H9 (cell line): Measurements from ENCODE around the gene UBE3B. TPM values are rescaled to one million over a fixed set of nuclear protein-coding genes. Genes with fewer than 3 reads are reported as not detected.

Experiments used
- DNase-seq: peaks from one replicate; pipeline ENCODE4 v3.0.0-alpha.2; 2017
- H2AFZ ChIP-seq: one replicate; pipeline ENCODE4 v1.6.1; 2013; ENCODE audit warnings: mild to moderate bottlenecking, low read length, control low read depth, moderate library complexity
- H2AK5ac ChIP-seq: 2 replicates; pipeline ENCODE4 v1.6.1; 2013; ENCODE audit warnings: low read length, control low read depth, mixed read lengths; ENCODE audit not compliant: insufficient read length
- H2BK120ac ChIP-seq: one replicate; pipeline ENCODE4 v1.6.1; 2013; ENCODE audit warnings: low read depth, mild to moderate bottlenecking, low read length, control low read depth, inconsistent platforms; ENCODE audit not compliant: poor library complexity, severe bottlenecking
- H2BK12ac ChIP-seq: 2 replicates; pipeline ENCODE4 v1.6.1; 2013; ENCODE audit warnings: low read length, control low read depth, mixed read lengths, low read depth; ENCODE audit not compliant: insufficient read length
- H2BK15ac ChIP-seq: 2 replicates; pipeline ENCODE4 v1.6.1; 2013; ENCODE audit warnings: low read depth, low read length, control low read depth
- H2BK20ac ChIP-seq: one replicate; pipeline ENCODE4 v1.6.1; 2013; ENCODE audit warnings: low read depth, mild to moderate bottlenecking, low read length, control low read depth, inconsistent platforms; ENCODE audit not compliant: poor library complexity, severe bottlenecking
- H2BK5ac ChIP-seq: 2 replicates; pipeline ENCODE4 v1.6.1; 2013; ENCODE audit warnings: low read length, control low read depth, mixed read lengths; ENCODE audit not compliant: insufficient read length
- H3K14ac ChIP-seq: 2 replicates; pipeline ENCODE4 v1.6.1; 2013; ENCODE audit warnings: low read length, control low read depth; ENCODE audit not compliant: insufficient read depth
- H3K18ac ChIP-seq: 2 replicates; pipeline ENCODE4 v1.6.1; 2013; ENCODE audit warnings: low read depth, mild to moderate bottlenecking, mixed read lengths, low read length, control low read depth; ENCODE audit not compliant: insufficient read length
- H3K23ac ChIP-seq: 2 replicates; pipeline ENCODE4 v1.6.1; 2013; ENCODE audit warnings: low read length, control low read depth, mixed read lengths, low read depth; ENCODE audit not compliant: insufficient read length
- H3K23me2 ChIP-seq: 2 replicates; pipeline ENCODE4 v1.6.1; 2013; ENCODE audit warnings: low read depth, mild to moderate bottlenecking, mixed read lengths, low read length, control low read depth; ENCODE audit not compliant: insufficient read length, poor library complexity, severe bottlenecking
- H3K27ac ChIP-seq: 2 replicates; pipeline ENCODE4 v1.5.1; 2013; ENCODE audit warnings: low read length, control low read depth, mixed read lengths, low read depth; ENCODE audit not compliant: insufficient read length
- H3K27me3 ChIP-seq: 2 replicates; pipeline ENCODE4 v1.6.1; 2013; ENCODE audit warnings: low read length, control low read depth, inconsistent platforms; ENCODE audit not compliant: insufficient read depth
- H3K4ac ChIP-seq: 2 replicates; pipeline ENCODE4 v1.6.1; 2013; ENCODE audit warnings: low read depth, mild to moderate bottlenecking, control low read depth, inconsistent platforms, low read length, moderate library complexity
- H3K4me1 ChIP-seq: 2 replicates; pipeline ENCODE4 v1.6.1; 2013; ENCODE audit warnings: low read length, control low read depth, inconsistent platforms; ENCODE audit not compliant: insufficient read depth
- H3K4me2 ChIP-seq: 2 replicates; pipeline ENCODE4 v1.6.1; 2013; ENCODE audit warnings: low read length, control low read depth, mixed read lengths; ENCODE audit not compliant: insufficient read length, insufficient read depth
- H3K56ac ChIP-seq: 2 replicates; pipeline ENCODE4 v1.6.1; 2013; ENCODE audit warnings: low read depth, mild to moderate bottlenecking, mixed read lengths, low read length, control low read depth; ENCODE audit not compliant: insufficient read length
- H3K79me1 ChIP-seq: 2 replicates; pipeline ENCODE4 v1.6.1; 2013; ENCODE audit warnings: low read depth, mild to moderate bottlenecking, moderate library complexity, low read length, control low read depth, inconsistent platforms; ENCODE audit not compliant: insufficient read depth, poor library complexity, severe bottlenecking
- H3K79me2 ChIP-seq: 2 replicates; pipeline ENCODE4 v1.6.1; 2013; ENCODE audit warnings: low read length, control low read depth, inconsistent platforms; ENCODE audit not compliant: insufficient read depth
- H3K9ac ChIP-seq: 2 replicates; pipeline ENCODE4 v1.6.1; 2013; ENCODE audit warnings: low read length, control low read depth, mixed read lengths; ENCODE audit not compliant: insufficient read length; ENCODE audit errors: extremely low read depth
- H3K9me3 ChIP-seq: one replicate; pipeline ENCODE4 v1.6.1; 2013; ENCODE audit warnings: low read depth, low read length, inconsistent platforms; ENCODE audit not compliant: control insufficient read depth
- H3T11ph ChIP-seq: one replicate; pipeline ENCODE4 v1.6.1; 2013; ENCODE audit warnings: mild to moderate bottlenecking, low read length, control low read depth, inconsistent platforms
- H4K20me1 ChIP-seq: one replicate; pipeline ENCODE4 v1.6.1; 2013; ENCODE audit not compliant: control insufficient read depth, insufficient read length, insufficient read depth
- H4K5ac ChIP-seq: 2 replicates; pipeline ENCODE4 v1.6.1; 2013; ENCODE audit warnings: low read depth, mild to moderate bottlenecking, mixed read lengths, low read length, control low read depth; ENCODE audit not compliant: insufficient read length
- H4K8ac ChIP-seq: replicated peaks from 2 replicates; pipeline ENCODE4 v1.6.1; 2013; ENCODE audit warnings: low read length, control low read depth, mixed read lengths, low read depth; ENCODE audit not compliant: insufficient read length
- H4K91ac ChIP-seq: 2 replicates; pipeline ENCODE4 v1.6.1; 2013; ENCODE audit warnings: low read depth, mild to moderate bottlenecking, moderate library complexity, mixed read lengths, low read length, control low read depth; ENCODE audit not compliant: insufficient read length
- H3K27ac Mint-ChIP-seq, 3 experiments: 2 replicates in 2 of 3; 3 replicates in 1 of 3; pipeline ENCODE4 v1.8.0; 2020 to 2021; ENCODE audit warnings: mixed read lengths in 3 of 3, mild to moderate bottlenecking in 1 of 3, moderate library complexity in 1 of 3
- H3K27me3 Mint-ChIP-seq: 2 replicates; pipeline ENCODE4 v1.8.0; 2021; ENCODE audit warnings: low read depth, mild to moderate bottlenecking, moderate library complexity, mixed read lengths
- H3K36me3 Mint-ChIP-seq, 3 experiments: 2 replicates in 2 of 3; 3 replicates in 1 of 3; pipeline ENCODE4 v1.8.0; 2020 to 2021; ENCODE audit warnings: low read depth in 3 of 3, mixed read lengths in 3 of 3; ENCODE audit not compliant: insufficient read depth in 1 of 3
- H3K4me1 Mint-ChIP-seq, 2 experiments: 2 replicates each; pipeline ENCODE4 v1.8.0; 2020; ENCODE audit warnings: mixed read lengths in 2 of 2
- H3K4me3 Mint-ChIP-seq, 2 experiments: 2 replicates in 1 of 2; 3 replicates in 1 of 2; pipeline ENCODE4 v1.8.0; 2020 to 2021; ENCODE audit warnings: mild to moderate bottlenecking in 2 of 2, mixed read lengths in 2 of 2, moderate library complexity in 1 of 2
- H3K9me3 Mint-ChIP-seq, 2 experiments: 2 replicates in 1 of 2; 3 replicates in 1 of 2; pipeline ENCODE4 v1.8.0; 2020; ENCODE audit warnings: mild to moderate bottlenecking in 2 of 2, mixed read lengths in 2 of 2, moderate library complexity in 1 of 2
- CTCF ChIP-seq: fragments of 200-600 bp; sonication (generic); conservative IDR thresholded peaks from 3 replicates; pipeline ENCODE4 v1.8.0; 2021; ENCODE audit warnings: antibody characterized with exemption, mild to moderate bottlenecking
- WGBS: extraction: QIAGEN DNeasy Blood & Tissue Kit; methylation state at CpG from one replicate; pipeline ENCODE4 v1.1.7; 2013; ENCODE audit warnings: missing lambda C conversion rate, low lambda C conversion rate, mixed read lengths; ENCODE audit not compliant: insufficient read length; ENCODE audit errors: extremely low coverage; 5-methylcytosine and 5-hydroxymethylcytosine counted together
- total RNA-seq: library from RNA; stranded (reverse); gene quantifications from 2 replicates; pipeline ENCODE4 v1.2.1, GENCODE V29; 2021

UBE3B gene
- total RNA-seq, 1 experiment from 2014 or later: 24.2 TPM

- Histone ChIP-seq H3K27ac (no peak overlapping the region), H4K91ac (no peak overlapping the region), H3K79me1 (no peaks in the 10 kb centered on the region), H3K14ac (no peak overlapping the region), H3K4me1 (0 out of 2 replicates have a peak, but pooled peaks cover 4% of the 10 kb centered on the region), H2AFZ (no peak overlapping the region), H3K4me2 (no peak overlapping the region), H3K4ac (no peak overlapping the region), H4K20me1 (no peaks in the 10 kb centered on the region), H2BK20ac (no peak overlapping the region), H2BK15ac (no peak overlapping the region), H3K9ac (no peak overlapping the region), H3K23ac (no peak overlapping the region), H3K18ac (no peak overlapping the region), H3K23me2 (no peaks in the 10 kb centered on the region), H2BK12ac (no peak overlapping the region), H3K27me3 (no peaks in the 10 kb centered on the region), H2AK5ac (no peak overlapping the region), H2BK5ac (no peak overlapping the region), H2BK120ac (no peak overlapping the region), H3K79me2 (no peaks in the 10 kb centered on the region), H3T11ph (no peak overlapping the region), H4K5ac (no peak overlapping the region), H3K9me3 (no peaks in the 10 kb centered on the region), H4K8ac (no peak overlapping the region), H3K56ac (no peak overlapping the region)
- no peak for DNase-seq
- no peak for TF ChIP-seq CTCF
- no peaks in the 10 kb centered on the region for H3K27me3 Mint-ChIP-seq
- H3K9me3 Mint-ChIP-seq: no peaks in the 10 kb centered on the region
- H3K4me3 Mint-ChIP-seq: no peak overlapping the region
- peaks cover 19 to 51% of the 10 kb centered on the region in 2 experiments for H3K4me1 Mint-ChIP-seq
- H3K36me3 Mint-ChIP-seq: peaks cover 7 to 37% (median 34%) of the 10 kb centered on the region in 3 experiments
- no CpG with 5 or more reads among the region's 3 CpGs for WGBS
- H3K27ac Mint-ChIP-seq: peak overlapping the region in 2 of 3 experiments; percentile 79 to 94; a peak in 5 of 7 replicates
These were observed 47.8 kb downstream of the UBE3B start for GRCh38 chr12:109525279-109525585.
